NB4 (cell line): Measurements from ENCODE around the gene CACNA2D2.

ENCODE experiments used
- DNase-seq: peaks from one replicate; pipeline ENCODE4 v3.0.0; 2010; ENCODE audit warnings: low read depth
- H3K4me3 ChIP-seq: one replicate; pipeline ENCODE4 v1.5.1; 2011; ENCODE audit warnings: mild to moderate bottlenecking, low read depth, low read length, moderate library complexity
- MYC ChIP-seq: IDR thresholded peaks from 2 replicates; pipeline ENCODE4 v1.6.1; 2011; ENCODE audit warnings: low read depth, low read length
- POLR2A ChIP-seq: IDR thresholded peaks from 2 replicates; pipeline ENCODE4 v1.6.1; 2011; ENCODE audit warnings: mild to moderate bottlenecking; ENCODE audit not compliant: insufficient read length; ENCODE audit errors: extremely low read depth
- TF ChIP-seq, protein P1 (sequence below): IDR thresholded peaks from 2 replicates; pipeline ENCODE4 v1.6.1; 2011; ENCODE audit warnings: low read depth, low read length
- TF ChIP-seq, protein P2 (sequence below): IDR thresholded peaks from one replicate; pipeline ENCODE4 v1.5.1; 2012; ENCODE audit warnings: low read depth, low read length

Gene CACNA2D2

DNA sequence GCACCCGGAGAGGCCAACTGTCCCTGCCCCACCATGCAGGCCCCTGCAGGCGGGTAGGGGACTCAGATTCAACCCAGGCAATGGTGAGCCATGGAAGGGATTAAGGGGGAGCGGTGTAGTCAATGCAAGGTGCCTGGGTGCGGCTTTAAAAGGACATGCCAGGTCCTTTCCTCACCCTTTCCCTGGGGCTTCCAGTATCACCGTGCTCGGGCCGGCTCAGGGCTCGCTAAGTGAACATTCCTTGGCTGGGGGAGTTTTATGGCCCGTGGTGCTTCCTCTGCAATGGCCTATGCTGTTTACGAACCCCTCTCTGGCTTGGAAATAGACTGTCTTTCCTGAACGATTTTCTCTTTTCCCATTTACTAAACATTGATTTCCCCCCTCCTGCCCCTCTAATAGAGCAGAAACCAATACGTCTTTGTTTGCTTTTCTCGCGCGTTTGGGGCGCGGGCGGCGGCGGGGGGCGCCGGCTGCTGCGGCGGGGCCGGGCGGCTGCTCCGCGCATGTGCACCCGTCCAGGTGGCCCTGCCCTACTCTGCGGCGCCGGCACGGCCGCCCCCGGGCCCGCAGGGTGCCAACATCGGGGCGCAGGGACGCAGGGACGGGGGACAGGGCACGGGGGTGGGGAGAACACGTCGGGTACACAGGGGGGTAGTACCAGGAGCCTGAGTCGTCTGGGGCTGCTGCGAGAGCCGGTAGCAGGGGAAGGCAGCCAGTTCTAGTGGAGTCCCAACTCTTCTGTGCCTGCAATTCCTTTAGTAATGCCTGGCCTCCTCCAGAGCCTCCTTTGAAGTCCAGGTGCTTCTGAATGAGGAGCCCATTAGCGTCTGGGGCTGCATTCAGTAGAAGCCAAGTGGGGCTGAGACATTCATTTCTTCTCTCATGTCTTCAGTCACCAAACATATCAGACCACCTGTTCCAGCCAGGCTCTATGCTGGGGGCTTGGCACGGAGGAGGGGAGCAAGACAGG, 26.9 kb upstream of the CACNA2D2 start:
- no peak for DNase-seq
- TF ChIP-seq, protein P1, sequence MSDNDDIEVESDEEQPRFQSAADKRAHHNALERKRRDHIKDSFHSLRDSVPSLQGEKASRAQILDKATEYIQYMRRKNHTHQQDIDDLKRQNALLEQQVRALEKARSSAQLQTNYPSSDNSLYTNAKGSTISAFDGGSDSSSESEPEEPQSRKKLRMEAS, result no peak
- TF ChIP-seq POLR2A (no peak), MYC (no peak)
- TF ChIP-seq, protein P2, sequence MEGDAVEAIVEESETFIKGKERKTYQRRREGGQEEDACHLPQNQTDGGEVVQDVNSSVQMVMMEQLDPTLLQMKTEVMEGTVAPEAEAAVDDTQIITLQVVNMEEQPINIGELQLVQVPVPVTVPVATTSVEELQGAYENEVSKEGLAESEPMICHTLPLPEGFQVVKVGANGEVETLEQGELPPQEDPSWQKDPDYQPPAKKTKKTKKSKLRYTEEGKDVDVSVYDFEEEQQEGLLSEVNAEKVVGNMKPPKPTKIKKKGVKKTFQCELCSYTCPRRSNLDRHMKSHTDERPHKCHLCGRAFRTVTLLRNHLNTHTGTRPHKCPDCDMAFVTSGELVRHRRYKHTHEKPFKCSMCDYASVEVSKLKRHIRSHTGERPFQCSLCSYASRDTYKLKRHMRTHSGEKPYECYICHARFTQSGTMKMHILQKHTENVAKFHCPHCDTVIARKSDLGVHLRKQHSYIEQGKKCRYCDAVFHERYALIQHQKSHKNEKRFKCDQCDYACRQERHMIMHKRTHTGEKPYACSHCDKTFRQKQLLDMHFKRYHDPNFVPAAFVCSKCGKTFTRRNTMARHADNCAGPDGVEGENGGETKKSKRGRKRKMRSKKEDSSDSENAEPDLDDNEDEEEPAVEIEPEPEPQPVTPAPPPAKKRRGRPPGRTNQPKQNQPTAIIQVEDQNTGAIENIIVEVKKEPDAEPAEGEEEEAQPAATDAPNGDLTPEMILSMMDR, result no peak
- no peak overlapping the region for H3K4me3 ChIP-seq

DNA sequence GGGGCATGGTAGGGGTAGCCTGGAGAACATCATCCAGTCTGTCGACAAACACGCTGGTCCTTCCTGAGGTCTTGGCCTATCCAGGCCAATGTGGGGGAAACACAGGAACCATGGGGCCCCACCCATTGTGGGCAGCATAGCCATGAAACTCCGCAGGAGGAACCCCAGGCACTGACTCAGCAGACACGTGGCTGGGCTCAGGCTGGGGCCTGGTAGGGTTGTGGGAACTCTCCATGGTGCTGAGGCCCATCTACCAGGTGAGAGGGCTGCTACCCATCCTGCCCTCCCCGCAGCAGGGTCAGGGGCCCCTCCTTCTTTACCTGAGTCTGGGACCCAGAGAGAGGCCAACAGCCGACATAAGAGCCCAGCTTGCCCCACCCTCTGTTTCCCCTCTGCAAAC, 22.6 kb upstream of the CACNA2D2 start:
- DNase-seq, result peak; percentile 78
- no peak for TF ChIP-seq POLR2A
- peak; percentile 98 for TF ChIP-seq MYC
- TF ChIP-seq, protein P1, result peak; percentile 99

DNA sequence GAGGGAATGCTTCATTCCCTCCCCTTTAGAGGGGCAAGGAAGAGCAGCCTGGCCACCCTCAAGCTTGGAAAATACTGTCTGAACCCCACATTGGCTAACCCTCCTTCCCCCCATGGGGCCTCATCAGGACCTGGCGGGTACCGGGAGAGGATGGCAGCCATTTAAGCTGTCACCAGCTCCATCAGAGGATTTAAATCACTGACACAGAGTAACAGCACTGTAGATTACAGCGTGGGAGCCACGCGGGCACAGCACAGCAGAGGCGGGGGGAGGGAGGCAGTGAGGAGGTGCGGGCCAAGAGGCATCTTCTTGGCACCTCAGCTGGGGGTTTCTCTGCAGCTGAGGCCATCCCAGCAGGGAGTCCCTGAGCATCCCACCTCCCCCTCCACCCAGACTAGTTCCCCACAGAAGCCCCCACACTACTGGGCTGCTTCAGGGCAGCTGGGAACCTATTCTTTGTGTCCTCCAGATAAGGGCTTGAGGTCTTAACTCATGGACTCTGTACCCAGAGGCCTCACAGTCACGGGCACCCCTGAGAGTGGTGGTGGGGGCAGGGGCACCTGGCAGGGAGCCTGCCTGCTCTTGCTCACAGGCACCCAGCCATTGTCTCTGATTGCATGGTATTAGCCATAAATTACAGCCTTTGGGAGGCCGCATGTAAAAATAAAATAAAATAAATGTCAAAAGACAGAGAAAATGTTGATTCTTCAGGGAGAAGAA, 21.9 kb upstream of the CACNA2D2 start:
- no peak for DNase-seq
- TF ChIP-seq MYC, result no peak
- TF ChIP-seq, protein P1, result no peak
- TF ChIP-seq, protein P2, result no peak
- no peak for TF ChIP-seq POLR2A
- no peak overlapping the region for H3K4me3 ChIP-seq

More for the DNA sequence above, 22.6 kb upstream of the CACNA2D2 start:
- H3K4me3 ChIP-seq, result no peak overlapping the region

DNA sequence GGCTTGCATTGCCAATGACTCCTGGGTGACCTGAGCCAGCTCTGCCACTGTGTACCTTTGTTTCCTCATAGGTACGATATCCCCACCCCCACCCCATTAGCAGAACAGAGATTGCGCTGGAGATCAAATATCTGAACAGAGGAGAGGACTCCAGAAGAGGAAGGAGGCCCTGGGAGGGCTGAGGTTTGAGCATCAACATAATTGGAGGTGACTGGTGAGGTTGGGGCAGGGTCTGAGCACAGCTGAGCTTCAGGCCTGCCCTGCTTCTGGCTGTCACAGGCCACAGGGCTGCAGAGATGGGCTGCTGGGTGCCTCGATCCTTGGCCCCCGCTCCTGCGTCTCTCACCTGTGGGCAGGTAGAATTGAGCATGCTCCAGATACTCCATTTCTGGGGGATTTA, 21.3 kb upstream of the CACNA2D2 start:
- no peak for DNase-seq
- TF ChIP-seq POLR2A, result no peak
- TF ChIP-seq MYC, result no peak
- TF ChIP-seq, protein P1, result no peak
- TF ChIP-seq, protein P2, result no peak
- no peak overlapping the region for H3K4me3 ChIP-seq

DNA sequence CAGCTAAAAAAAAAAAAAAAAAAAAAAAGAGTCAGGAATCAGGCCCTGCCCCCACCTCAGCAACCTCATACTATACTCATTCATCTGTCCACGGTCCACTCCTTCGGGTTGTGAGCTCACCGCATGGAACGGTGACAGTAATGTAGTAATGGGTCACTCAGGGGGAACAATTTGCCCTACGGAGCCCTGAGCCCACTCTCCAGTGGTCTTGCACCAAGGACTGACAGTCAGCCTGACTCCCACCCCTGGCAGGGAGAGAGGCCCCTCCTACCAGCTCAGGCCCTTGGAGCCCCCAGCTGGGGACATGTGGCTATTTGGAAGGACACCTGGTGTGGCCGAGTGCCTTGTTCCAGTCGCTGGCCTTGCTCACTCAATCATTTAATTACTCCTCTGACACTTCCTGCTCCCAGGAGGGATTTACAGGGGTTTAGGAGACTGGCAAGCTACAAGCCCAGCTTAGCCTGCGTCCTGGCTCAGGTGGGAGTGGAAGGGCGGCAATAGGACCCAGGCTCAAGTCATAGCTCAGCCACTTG, 19.9 kb upstream of the CACNA2D2 start:
- H3K4me3 ChIP-seq, result no peak overlapping the region
- no peak for DNase-seq
- TF ChIP-seq MYC (no peak), POLR2A (no peak)
- TF ChIP-seq, protein P2, result no peak
- TF ChIP-seq, protein P1, result no peak
